PFSK-1 (cell line): Measurements from ENCODE around the gene MEN1.

ENCODE experiments used
- POLR2AphosphoS5 ChIP-seq: IDR thresholded peaks from 2 replicates; pipeline ENCODE4 v1.6.1; 2012; ENCODE audit warnings: low read depth, mild to moderate bottlenecking, control low read depth, low read length, moderate library complexity
- SIN3A ChIP-seq: IDR thresholded peaks from 2 replicates; pipeline ENCODE4 v1.6.1; 2012; ENCODE audit warnings: mild to moderate bottlenecking, low read length, moderate library complexity, borderline replicate concordance; ENCODE audit not compliant: insufficient read depth
- TAF1 ChIP-seq: IDR thresholded peaks from 2 replicates; pipeline ENCODE4 v1.6.1; 2012; ENCODE audit warnings: low read length, control low read depth, borderline replicate concordance; ENCODE audit not compliant: insufficient read depth
- TF ChIP-seq, protein P1 (sequence below), 2 experiments: IDR thresholded peaks; 2 replicates each; pipeline versions ENCODE4 v1.6.1 to v1.8.0; 2011 to 2012; ENCODE audit warnings: low read depth in 2 of 2, low read length in 2 of 2, control low read depth in 1 of 2, inconsistent platforms in 1 of 2, mild to moderate bottlenecking in 1 of 2, moderate library complexity in 1 of 2; ENCODE audit not compliant: insufficient read depth in 1 of 2

DNA sequence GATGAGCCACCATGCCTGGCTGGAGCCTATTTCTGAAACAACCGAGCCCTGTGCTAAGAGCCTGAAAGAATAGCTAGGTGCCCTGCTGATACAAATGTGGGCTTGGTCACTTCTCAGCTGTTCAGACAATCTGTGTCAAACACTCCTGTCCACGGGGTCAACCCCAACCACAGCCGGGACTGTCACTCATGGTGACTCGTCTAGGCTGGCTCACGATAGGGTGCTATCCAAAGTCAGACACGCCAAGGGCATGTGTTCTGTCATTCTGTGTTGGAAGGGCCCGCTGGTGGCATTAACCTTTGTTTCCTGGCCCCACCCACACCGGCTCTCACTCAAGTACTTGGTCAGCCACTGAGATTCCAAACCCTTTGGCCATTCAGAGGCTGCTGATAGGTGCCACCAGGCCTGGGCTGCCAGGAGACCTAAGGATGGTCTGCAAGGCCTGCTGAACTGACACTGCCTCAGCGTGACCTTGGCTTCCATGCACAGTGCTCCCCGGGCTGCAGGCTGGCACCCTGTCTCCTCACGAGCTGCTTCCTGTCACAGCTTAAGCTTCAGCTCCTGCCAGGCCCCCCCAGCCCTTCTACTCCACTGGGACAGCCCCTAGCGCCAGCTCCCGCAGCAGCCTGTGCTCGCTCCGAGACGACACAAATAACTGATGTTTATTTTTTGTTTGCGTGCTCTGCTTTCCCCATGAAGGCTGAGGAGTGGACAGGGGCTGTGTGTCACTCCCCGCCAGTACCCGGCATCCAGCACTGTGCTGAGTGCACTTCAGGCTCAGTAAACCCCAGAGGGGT is 48.3 kb upstream of the MEN1 start:
- TF ChIP-seq TAF1, result no peak
- TF ChIP-seq, protein P1, sequence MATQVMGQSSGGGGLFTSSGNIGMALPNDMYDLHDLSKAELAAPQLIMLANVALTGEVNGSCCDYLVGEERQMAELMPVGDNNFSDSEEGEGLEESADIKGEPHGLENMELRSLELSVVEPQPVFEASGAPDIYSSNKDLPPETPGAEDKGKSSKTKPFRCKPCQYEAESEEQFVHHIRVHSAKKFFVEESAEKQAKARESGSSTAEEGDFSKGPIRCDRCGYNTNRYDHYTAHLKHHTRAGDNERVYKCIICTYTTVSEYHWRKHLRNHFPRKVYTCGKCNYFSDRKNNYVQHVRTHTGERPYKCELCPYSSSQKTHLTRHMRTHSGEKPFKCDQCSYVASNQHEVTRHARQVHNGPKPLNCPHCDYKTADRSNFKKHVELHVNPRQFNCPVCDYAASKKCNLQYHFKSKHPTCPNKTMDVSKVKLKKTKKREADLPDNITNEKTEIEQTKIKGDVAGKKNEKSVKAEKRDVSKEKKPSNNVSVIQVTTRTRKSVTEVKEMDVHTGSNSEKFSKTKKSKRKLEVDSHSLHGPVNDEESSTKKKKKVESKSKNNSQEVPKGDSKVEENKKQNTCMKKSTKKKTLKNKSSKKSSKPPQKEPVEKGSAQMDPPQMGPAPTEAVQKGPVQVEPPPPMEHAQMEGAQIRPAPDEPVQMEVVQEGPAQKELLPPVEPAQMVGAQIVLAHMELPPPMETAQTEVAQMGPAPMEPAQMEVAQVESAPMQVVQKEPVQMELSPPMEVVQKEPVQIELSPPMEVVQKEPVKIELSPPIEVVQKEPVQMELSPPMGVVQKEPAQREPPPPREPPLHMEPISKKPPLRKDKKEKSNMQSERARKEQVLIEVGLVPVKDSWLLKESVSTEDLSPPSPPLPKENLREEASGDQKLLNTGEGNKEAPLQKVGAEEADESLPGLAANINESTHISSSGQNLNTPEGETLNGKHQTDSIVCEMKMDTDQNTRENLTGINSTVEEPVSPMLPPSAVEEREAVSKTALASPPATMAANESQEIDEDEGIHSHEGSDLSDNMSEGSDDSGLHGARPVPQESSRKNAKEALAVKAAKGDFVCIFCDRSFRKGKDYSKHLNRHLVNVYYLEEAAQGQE (IDR thresholded peaks at IDR 0.05; ENCODE audit: insufficient read depth in 1 of 2, low read depth in 2 of 2, low read length in 2 of 2), result no peak
- no peak for TF ChIP-seq POLR2AphosphoS5
- no peak for TF ChIP-seq SIN3A
